Uterus (tissue), 4 donors: ENCODE measurements around the gene GRIP1. TPM values are rescaled to one million over a fixed set of nuclear protein-coding genes. Genes with fewer than 3 reads are reported as not detected.

Experiments used
- DNase-seq, 2 donors: peaks; one replicate each; pipeline ENCODE4 v3.0.0-alpha.2; 2019 to 2020
- H3K27ac ChIP-seq, 2 donors: fragments of 200-600 bp; sonication (generic); 1 replicate in 1 of 2; 2 replicates in 1 of 2; pipeline ENCODE4 v1.5.1; 2016 to 2018
- H3K27me3 ChIP-seq, 2 donors: fragments of 200-600 bp; sonication (generic); one replicate each; pipeline ENCODE4 v1.5.1; 2018 to 2019; ENCODE audit warnings: control low read depth in 1 of 2
- H3K36me3 ChIP-seq, 2 donors: fragments of 200-600 bp; sonication (generic); one replicate each; pipeline ENCODE4 v1.5.1; 2019; ENCODE audit warnings: control low read depth in 1 of 2
- H3K4me1 ChIP-seq, 2 donors: fragments of 200-600 bp; sonication (generic); one replicate each; pipeline ENCODE4 v1.5.1; 2018 to 2019; ENCODE audit warnings: control low read depth in 1 of 2
- H3K4me3 ChIP-seq, 2 donors: fragments of 200-600 bp; sonication (generic); 1 replicate in 1 of 2; 2 replicates in 1 of 2; pipeline ENCODE4 v1.5.1; 2018 to 2019; ENCODE audit warnings: mild to moderate bottlenecking in 1 of 2
- H3K9me3 ChIP-seq, 2 donors: fragments of 200-600 bp; sonication (generic); one replicate each; pipeline ENCODE4 v1.5.1; 2019; ENCODE audit warnings: control low read depth in 1 of 2
- CTCF ChIP-seq, 4 experiments: fragments of 200-600 bp in 2 of 4; fragments of 450-650 bp in 2 of 4; sonication (generic) in 2 of 4; IDR thresholded peaks; one replicate each; pipeline ENCODE4 v1.5.1; 2016 to 2019; ENCODE audit warnings: antibody characterized with exemption in 4 of 4, mild to moderate bottlenecking in 2 of 4, moderate library complexity in 1 of 4
- POLR2A ChIP-seq, 2 donors: fragments of 450-650 bp; IDR thresholded peaks; one replicate each; pipeline ENCODE4 v1.6.1; 2016; ENCODE audit warnings: antibody characterized with exemption in 2 of 2, mild to moderate bottlenecking in 1 of 2, moderate library complexity in 1 of 2
- intact Hi-C: fragments of 100-400 bp; cut with DNase I; formaldehyde crosslinking; loops from one replicate; pipeline ENCODE4 v1.15.1; 2023; ENCODE audit warnings: low total_unique reads
- total RNA-seq, 4 donors: library from RNA; depleted of rRNA in 3 of 4; stranded (reverse); fragments of >200 nt in 3 of 4; gene quantifications; one replicate each; pipeline versions ENCODE4 v1.1.0 to v1.2.4, GENCODE V29; 2014 to 2023
- donor health status: DM: yes; HTN: yes; CAD: no.

The GRIP1 gene
- total RNA-seq, 4 donors from 2014 or later, result 6.4 to 74.8 (median 19.2) TPM; not detected in 1

GRCh38 chr12:66596199-66596598 is 82.7 kb downstream of the GRIP1 start:
- Histone ChIP-seq H3K4me3 (no peak overlapping the region), H3K27me3 (no peaks in the 10 kb centered on the region), H3K36me3 (no peaks in the 10 kb centered on the region), H3K9me3 (no peaks in the 10 kb centered on the region), H3K27ac (no peak overlapping the region), H3K4me1 (no peaks in the 10 kb centered on the region)
- no peak for TF ChIP-seq POLR2A (IDR thresholded peaks at IDR 0.05)
- no peak for TF ChIP-seq CTCF (IDR thresholded peaks at IDR 0.05)
- no peak for DNase-seq
- intact Hi-C loops, result no loop called here

- TF ChIP-seq CTCF (IDR thresholded peaks at IDR 0.05), result no peak
- TF ChIP-seq POLR2A (IDR thresholded peaks at IDR 0.05), result no peak
- no peaks in the 10 kb centered on the region for H3K4me1 ChIP-seq
- H3K9me3 ChIP-seq, result no peaks in the 10 kb centered on the region
- H3K4me3 ChIP-seq, result no peak overlapping the region
- no peaks in the 10 kb centered on the region for H3K36me3 ChIP-seq
- no peak overlapping the region for H3K27ac ChIP-seq
- DNase-seq, result no peak
- H3K27me3 ChIP-seq, result no peaks in the 10 kb centered on the region
- intact Hi-C loops, result no loop called here
Observed at GRCh38 chr12:66594688-66595087, 84.2 kb downstream of the GRIP1 start.

DNA sequence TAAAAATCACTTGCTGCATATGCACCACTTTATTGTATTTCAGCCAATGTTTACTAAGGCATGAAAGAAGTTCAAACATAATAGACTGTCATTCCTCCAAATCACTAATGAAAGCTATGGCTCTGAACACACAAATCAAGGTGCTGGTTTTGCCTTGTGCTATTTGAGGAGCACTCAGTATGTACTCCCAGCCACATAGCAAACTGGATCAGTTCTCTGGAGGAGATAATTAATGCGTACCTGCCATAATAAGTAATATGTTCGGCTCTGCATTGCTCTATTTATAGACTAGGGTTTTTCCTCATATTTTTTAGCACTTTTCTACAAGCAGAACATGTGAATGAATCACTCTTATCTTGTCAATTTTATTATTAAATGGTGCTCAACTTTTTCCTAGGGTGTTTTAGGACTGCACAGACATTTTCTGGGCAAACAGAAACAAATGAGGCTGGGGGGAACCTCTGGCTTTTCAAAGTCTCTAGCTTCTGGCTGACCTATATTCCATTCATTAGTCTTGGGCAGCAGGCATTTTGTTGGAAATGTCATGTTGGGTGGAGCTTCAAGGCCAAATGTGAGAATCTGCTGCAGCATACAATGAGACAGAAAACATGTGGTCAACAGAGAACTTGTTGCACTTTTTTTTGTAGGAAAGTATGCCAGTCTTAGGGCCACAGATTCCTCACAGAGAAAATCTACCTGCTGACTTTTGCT is 88.4 kb downstream of the GRIP1 start:
- TF ChIP-seq CTCF (IDR thresholded peaks at IDR 0.05), result no peak
- TF ChIP-seq POLR2A (IDR thresholded peaks at IDR 0.05), result no peak
- H3K9me3 ChIP-seq, result no peaks in the 10 kb centered on the region
- intact Hi-C loops, result no loop called here
- H3K36me3 ChIP-seq, result no peaks in the 10 kb centered on the region
- H3K4me1 ChIP-seq, result no peaks in the 10 kb centered on the region
- no peaks in the 10 kb centered on the region for H3K27me3 ChIP-seq
- H3K4me3 ChIP-seq, result no peak overlapping the region
- no peak overlapping the region for H3K27ac ChIP-seq
- DNase-seq, result no peak

DNA sequence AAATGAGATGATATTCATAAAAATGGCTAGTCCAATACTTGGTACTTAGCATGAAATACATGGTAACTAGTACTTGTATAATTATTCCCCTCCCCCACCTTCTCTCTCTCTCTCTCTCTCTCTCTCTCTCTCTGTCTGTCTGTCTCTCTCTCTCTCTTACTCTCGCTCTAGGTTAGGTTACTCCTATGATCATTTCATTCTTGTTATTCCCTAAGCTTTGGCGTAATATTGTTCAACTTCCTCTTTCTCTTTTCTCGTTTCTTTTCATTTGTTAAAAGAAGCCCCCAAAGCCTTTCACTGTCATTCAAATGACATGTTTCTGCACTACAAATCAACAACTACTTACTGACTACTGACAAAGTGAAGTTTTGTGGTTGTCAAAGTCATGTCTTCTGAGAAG is 89.8 kb downstream of the GRIP1 start:
- H3K9me3 ChIP-seq, result no peaks in the 10 kb centered on the region
- no peaks in the 10 kb centered on the region for H3K36me3 ChIP-seq
- intact Hi-C loops, result no loop called here
- no peak overlapping the region for H3K27ac ChIP-seq
- no peak for TF ChIP-seq POLR2A (IDR thresholded peaks at IDR 0.05)
- no peak for TF ChIP-seq CTCF (IDR thresholded peaks at IDR 0.05)
- H3K4me1 ChIP-seq, result no peaks in the 10 kb centered on the region
- no peak overlapping the region for H3K4me3 ChIP-seq
- no peaks in the 10 kb centered on the region for H3K27me3 ChIP-seq
- DNase-seq, result no peak

- intact Hi-C loops, result no loop called here
- Histone ChIP-seq H3K36me3 (no peaks in the 10 kb centered on the region), H3K9me3 (no peaks in the 10 kb centered on the region), H3K27me3 (no peaks in the 10 kb centered on the region), H3K27ac (no peak overlapping the region), H3K4me1 (no peaks in the 10 kb centered on the region), H3K4me3 (no peak overlapping the region)
- TF ChIP-seq POLR2A (IDR thresholded peaks at IDR 0.05) (no peak), CTCF (IDR thresholded peaks at IDR 0.05) (no peak)
- DNase-seq, result no peak
Observed at GRCh38 chr12:66587912-66588311, 91.0 kb downstream of the GRIP1 start.
